NCI-H1694 treated with DMSO at 0.1 percent for 48 hours (cell line): ENCODE results near the gene CFLAR.

ENCODE experiments used
- DNase-seq: peaks from one replicate; lab custom pipeline; 2025; lab: John Stamatoyannopoulos, UW

Gene CFLAR

GRCh38 chr2:201219328-201220096, 103.5 kb downstream of the CFLAR start:
- no peak for DNase-seq

- DNase-seq = no peak
Observed at GRCh38 chr2:201220102-201220570, 104.2 kb downstream of the CFLAR start.

- no peak for DNase-seq
Observed at GRCh38 chr2:201223089-201224073, 107.4 kb downstream of the CFLAR start.
